ENCODE data around the gene NCOA6.

NCOA6 gene

DNA sequence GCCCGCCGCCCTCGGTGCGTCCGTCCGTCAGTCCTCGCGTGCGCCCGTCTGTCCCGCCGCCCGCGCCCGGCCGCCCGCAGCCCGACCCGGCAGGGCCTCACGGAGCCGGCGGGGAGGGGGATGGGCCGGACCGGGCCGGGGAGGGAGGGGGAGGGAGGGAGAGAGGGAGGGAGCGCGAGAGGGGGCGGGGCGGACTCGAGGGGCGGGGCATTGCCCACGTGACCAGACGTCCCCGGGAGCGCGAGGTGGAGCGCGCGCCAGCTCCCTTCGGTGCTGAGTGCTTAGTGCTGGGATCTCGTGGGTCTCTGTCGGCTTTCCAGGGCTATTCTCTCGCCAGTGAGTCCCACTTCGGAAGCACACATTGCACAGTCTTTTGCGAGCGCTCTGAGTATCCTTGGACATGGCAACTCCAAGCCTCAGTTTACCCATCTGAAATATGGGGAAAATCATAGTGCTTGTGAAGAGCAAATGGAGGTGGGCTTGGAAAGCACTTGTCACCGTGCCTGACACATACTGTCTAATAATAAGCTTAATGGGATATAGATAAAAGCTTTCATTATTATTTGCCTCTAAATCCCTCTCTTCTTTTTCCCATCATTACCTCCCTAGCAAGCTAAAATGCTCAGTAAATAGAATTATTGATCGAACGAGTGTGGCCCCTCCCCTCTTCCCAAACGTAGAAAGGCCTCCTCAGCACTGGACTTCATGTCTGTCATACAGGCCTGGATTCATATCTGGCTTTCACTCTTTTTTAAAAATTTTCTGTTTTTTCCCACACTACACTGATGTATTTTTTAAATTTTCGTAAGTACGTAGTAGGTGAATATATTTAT lies at the start of gene NCOA6:
Gene NCOA6 (minus strand): TSS at position 122 of the 833 bp plus-strand sequence. CDS start 43,296 bp downstream, outside the sequence.
- peak; percentile 84 to 86 for DNase-seq

- peak; percentile 59 to 63 for DNase-seq
Observed at GRCh38 chr20:34874094-34874654, 48.7 kb upstream of the NCOA6 start.

DNA sequence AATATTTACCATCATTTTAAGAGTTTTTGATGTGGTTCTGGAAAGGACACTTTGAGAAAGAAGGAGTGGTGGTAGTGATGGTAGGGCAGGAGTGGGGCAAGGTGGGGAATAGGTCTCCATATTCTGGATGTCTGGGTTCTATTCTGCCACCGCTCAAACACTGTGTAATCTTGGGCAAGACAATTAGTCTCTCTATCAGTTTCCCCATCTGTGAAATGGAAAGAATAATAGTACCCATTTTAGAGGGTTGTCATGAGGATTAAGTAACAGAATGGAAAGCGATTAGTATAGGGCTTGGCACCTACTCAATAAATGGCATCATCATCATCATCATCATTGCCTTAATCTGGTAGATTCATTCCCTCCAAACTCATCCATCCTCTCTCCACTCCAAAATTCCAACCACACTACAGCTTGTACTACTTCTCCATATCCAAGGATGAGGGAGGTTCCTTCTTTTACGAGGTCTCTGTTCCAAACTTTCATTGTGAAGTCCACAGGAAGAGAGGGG lies 48.2 kb upstream of the NCOA6 start:
- DNase-seq = no peak

DNA sequence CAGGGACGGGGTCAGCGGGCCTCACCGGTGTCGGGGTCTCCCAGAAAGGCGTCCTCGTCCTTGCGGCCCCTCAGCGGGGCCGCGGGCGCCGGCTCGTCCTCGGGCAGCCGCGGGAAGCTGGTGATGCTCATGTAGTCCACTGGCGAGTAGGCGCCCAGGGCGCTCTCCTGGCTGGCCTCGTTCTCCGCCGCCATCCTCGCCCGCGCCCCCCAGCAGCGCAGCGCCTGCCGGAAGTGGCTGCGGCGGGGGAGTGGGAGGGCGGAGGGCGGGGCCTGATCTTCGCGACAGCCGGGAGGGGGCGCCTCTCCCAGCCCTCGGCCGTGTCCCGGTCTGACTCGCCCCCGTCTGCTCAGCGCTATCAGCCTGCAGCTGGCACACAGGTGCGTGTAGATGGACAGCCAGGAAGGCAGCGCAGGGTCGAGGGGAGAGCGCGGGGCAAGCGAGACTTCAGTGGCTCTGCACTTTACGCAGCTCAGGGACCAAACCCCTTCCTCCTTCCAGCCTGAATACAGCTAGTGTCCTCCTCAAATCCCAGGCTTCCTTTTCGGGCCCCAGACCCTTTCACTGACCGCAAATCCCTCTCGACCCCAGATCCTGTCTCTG lies 47.3 kb upstream of the NCOA6 start, which contains the start of gene GGT7:
Gene GGT7 (minus strand): TSS at position 235 of the 603 bp plus-strand sequence. CDS start 41 bp downstream, at position 194.
- peak; percentile 86 to 88 for DNase-seq

DNA sequence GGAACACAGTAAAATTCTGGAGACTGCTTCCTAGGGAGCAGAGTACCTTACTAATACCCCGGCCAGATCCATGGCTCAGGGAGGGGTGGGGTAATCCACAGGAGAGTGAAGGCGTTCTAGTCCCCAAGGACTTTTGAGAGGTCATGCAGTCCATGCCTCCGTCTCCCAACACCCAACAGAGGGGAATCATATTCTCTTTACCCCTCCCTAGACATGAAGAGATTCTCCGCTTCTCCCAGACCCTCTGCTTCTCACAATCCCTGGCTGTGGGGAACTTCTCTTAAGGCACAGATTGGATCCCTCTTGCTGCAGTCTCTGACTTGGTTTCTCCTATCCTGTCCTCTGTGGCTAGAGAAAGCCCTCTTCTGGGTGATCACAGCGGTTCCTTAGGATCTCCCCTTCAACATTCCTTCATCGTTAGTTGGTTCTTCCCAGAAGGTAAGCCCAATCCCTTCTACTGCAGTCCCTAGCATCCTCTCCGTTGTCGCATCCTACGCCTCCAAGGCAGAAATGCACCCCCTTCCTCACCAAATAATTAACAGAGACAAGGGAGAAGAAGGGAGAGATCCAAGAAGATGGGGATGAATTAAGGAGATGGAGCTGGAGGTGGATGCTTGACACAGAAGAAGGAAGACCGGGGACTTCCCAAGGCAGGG lies 46.6 kb upstream of the NCOA6 start:
- no peak for DNase-seq

DNA sequence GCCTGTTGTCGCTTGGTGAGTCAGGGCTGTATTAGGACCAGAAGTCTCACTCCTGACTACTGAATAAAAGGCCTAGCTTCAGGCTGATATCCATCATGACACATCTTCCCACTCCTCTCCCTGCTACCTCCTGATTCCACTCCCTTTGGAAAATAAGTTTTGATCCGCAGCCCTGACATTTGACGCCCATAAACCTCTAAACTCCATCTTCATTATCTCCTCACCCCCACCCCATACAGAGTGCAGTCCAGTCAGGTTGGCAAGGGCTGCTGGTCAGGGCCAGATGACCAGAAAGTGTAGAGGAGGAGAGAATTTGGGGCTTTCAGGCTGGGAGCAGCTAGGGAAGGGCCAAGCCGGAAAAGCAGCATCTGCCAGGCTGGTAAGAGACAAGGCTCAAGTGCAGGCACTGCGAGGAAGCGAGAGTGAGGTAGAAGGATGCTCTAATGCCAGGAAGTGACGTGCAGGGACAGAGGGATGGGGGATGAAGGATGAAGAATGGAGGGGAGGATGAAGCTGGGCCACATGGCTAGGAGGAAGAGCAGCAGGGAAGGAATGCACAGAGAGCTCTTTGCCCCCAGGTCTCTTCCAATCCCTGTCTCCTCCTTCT lies 46.0 kb upstream of the NCOA6 start:
- no peak for DNase-seq

DNA sequence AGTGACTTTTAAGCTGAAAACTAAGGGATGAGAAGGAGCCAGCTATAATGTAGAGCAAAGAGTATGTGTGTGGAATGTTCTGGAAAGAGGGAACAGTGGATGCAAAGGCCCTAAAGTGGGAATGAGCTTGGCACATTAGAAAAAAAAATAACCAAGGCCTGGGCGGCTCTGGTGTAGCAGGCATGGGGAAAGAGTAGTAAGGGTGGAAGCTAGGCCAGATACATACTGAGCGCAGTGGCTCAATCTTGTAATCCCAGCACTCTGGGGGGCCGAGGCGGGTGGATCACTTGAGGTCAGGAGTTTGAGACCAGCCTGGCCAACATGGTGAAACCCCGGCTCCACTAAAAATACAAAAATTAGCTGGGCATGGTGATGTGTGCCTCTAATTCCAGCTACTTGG lies 38.8 kb upstream of the NCOA6 start:
- no peak for DNase-seq

GRCh38 chr20:34863421-34863965 lies 38.0 kb upstream of the NCOA6 start:
- DNase-seq = no peak

- DNase-seq = no peak
Observed at GRCh38 chr20:34862724-34863123, 37.3 kb upstream of the NCOA6 start.

- DNase-seq = no peak
Observed at GRCh38 chr20:34861386-34862084, 36.1 kb upstream of the NCOA6 start.

GRCh38 chr20:34859826-34860545 lies 34.5 kb upstream of the NCOA6 start:
- DNase-seq = no peak

DNA sequence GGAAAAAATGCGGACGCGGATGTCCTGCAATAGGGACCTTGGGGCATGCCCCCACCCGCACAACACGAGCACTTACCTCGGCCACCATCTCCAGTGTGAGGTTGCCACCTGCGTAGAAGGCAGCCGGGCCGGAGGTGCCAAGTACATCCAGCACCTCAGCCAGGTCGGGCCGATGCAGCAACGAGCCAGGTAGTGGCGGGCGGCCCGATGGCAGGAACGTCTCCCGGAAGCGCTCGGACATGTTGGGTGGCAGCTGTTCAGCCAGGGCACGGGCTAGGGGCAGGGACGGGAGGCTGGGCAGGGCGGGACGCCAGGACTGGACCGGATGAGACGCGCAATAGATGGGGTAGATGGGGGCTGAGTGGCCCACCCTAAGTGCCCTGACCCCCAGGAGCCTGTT lies 33.9 kb upstream of the NCOA6 start:
- no peak for DNase-seq

- no peak for DNase-seq
Observed at GRCh38 chr20:34852298-34852697, 26.8 kb upstream of the NCOA6 start.

- no peak for DNase-seq
Observed at GRCh38 chr20:34850969-34851368, 25.5 kb upstream of the NCOA6 start.

- DNase-seq = no peak
Observed at GRCh38 chr20:34849778-34850177, 24.3 kb upstream of the NCOA6 start.

- no peak for DNase-seq
Observed at GRCh38 chr20:34848597-34848996, 23.1 kb upstream of the NCOA6 start.

GRCh38 chr20:34843421-34843820 lies 18.0 kb upstream of the NCOA6 start:
- no peak for DNase-seq

DNA sequence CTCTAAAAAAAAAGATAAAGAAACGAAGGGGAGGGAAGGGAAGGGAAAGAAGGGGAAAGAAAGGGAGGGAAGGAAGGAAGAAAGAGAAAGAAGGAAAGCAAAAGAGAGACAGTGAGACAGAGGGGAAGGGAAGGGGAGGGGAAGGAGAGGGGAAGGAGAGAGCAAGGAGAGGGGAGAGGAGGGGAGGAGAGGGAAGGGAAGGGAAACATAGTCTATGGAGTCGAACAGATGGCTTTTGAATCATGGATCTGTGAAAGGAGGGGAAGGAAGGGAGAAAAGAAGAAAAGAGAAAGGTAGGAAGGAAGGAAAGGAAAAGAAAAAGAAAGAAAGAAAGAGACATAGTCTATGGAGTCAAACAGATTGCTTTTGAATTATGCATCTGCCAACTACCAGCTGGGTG lies 16.7 kb upstream of the NCOA6 start:
- DNase-seq = no peak

GRCh38 chr20:34834459-34834893 lies 9.0 kb upstream of the NCOA6 start:
- peak in 1 of 2 donors; percentile 52 for DNase-seq

GRCh38 chr20:34831936-34832335 lies 6.5 kb upstream of the NCOA6 start:
- DNase-seq = no peak

GRCh38 chr20:34829191-34829590 lies 3.7 kb upstream of the NCOA6 start:
- no peak for DNase-seq

All from CD4-positive, alpha-beta T cell treated with Interleukin-1 beta for 1 hour (primary cell).